ENCODE data around the gene CEACAM8. TPM values are rescaled to one million over a fixed set of nuclear protein-coding genes. Genes with fewer than 3 reads are reported as not detected.

Gene CEACAM8
- total and polyA plus RNA-seq, 2 donors (not counting 1 experiment from before 2014, with no cell fraction given): not detected

- TF ChIP-seq EZH2 (IDR thresholded peaks at IDR 0.05; ENCODE audit: borderline replicate concordance, insufficient read depth, low read depth, low read length, poor library complexity, severe bottlenecking): no peak
- TF ChIP-seq, protein P1, sequence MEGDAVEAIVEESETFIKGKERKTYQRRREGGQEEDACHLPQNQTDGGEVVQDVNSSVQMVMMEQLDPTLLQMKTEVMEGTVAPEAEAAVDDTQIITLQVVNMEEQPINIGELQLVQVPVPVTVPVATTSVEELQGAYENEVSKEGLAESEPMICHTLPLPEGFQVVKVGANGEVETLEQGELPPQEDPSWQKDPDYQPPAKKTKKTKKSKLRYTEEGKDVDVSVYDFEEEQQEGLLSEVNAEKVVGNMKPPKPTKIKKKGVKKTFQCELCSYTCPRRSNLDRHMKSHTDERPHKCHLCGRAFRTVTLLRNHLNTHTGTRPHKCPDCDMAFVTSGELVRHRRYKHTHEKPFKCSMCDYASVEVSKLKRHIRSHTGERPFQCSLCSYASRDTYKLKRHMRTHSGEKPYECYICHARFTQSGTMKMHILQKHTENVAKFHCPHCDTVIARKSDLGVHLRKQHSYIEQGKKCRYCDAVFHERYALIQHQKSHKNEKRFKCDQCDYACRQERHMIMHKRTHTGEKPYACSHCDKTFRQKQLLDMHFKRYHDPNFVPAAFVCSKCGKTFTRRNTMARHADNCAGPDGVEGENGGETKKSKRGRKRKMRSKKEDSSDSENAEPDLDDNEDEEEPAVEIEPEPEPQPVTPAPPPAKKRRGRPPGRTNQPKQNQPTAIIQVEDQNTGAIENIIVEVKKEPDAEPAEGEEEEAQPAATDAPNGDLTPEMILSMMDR (IDR thresholded peaks at IDR 0.05): no peak
- 75% methylated on average over 1 of the region's 2 CpGs for WGBS (ENCODE audit: insufficient coverage)
- Histone ChIP-seq H2AFZ (ENCODE audit: insufficient read depth, low read depth, low read length, poor library complexity, severe bottlenecking) (no peak overlapping the region), H3K27ac (ENCODE audit: low read length in 2 of 2) (no peak overlapping the region), H3K9me3 (ENCODE audit: control extremely low read depth in 1 of 3, control insufficient read depth in 2 of 3, insufficient read depth in 1 of 3, low read length in 2 of 3) (no peaks in the 10 kb centered on the region), H3K4me1 (ENCODE audit: control insufficient read depth in 2 of 2, insufficient read depth in 2 of 2, low read length in 2 of 2) (peaks cover 0 to 1% of the 10 kb centered on the region in 2 donors), H3K79me2 (ENCODE audit: control insufficient read depth, insufficient read depth, low read length) (no peaks in the 10 kb centered on the region), H4K20me1 (ENCODE audit: control insufficient read depth, insufficient read depth, low read length, poor library complexity, severe bottlenecking) (no peaks in the 10 kb centered on the region), H3K9ac (ENCODE audit: low read length) (no peak overlapping the region), H3K36me3 (replicated peaks in 1 of 2; ENCODE audit: control extremely low read depth in 1 of 2, control insufficient read depth in 1 of 2, extremely low read depth in 1 of 2, insufficient read depth in 2 of 2, low read length in 1 of 2) (no peaks in the 10 kb centered on the region), H3K4me2 (replicated peaks; ENCODE audit: low read depth, low read length, poor library complexity, severe bottlenecking) (no peak overlapping the region), H3K4me3 (ENCODE audit: control extremely low read depth in 1 of 5, extremely low read depth in 1 of 5, insufficient read depth in 1 of 5, low read depth in 2 of 5, low read length in 4 of 5) (no peak overlapping the region), H3K27me3 (replicated peaks in 1 of 4; ENCODE audit: control extremely low read depth in 1 of 4, control insufficient read depth in 3 of 4, insufficient read depth in 4 of 4, low read length in 3 of 4) (peaks cover 0 to 12% (median 0%) of the 10 kb centered on the region in 4 experiments)
- no peak for ATAC-seq (ENCODE audit: low read depth)
- Mint-ChIP-seq H3K27ac (no peak overlapping the region), H3K4me1 (peaks cover 3% of the 10 kb centered on the region), H3K27me3 (peaks cover 34% of the 10 kb centered on the region), H3K4me3 (no peak overlapping the region), H3K9me3 (ENCODE audit: insufficient read depth) (no peaks in the 10 kb centered on the region)
- DNase-seq: no peak
- ChIA-PET CTCF (interaction anchor here (1.0 to 9.1 kb wide), 4 partner anchors 35 to 118 kb away, joined by 3 to 130 read pairs (median 4); partner anchors contain the start of gene CEACAM8), POLR2A (no interaction called here)
- intact Hi-C loops (cut with micrococcal nuclease): no loop called here
Measured at GRCh38 chr19:42561512-42561911, 33.2 kb downstream of the CEACAM8 start.

- no peak overlapping the region for H3K27ac Mint-ChIP-seq
- H3K4me3 Mint-ChIP-seq: no peak overlapping the region
Measured at GRCh38 chr19:42560731-42561130, 34.0 kb downstream of the CEACAM8 start.

More at GRCh38 chr19:42560731-42561130, 34.0 kb downstream of the CEACAM8 start:
- no peak for ATAC-seq (ENCODE audit: low read depth)
- Mint-ChIP-seq H3K4me1 (peaks cover 5% of the 10 kb centered on the region), H3K9me3 (ENCODE audit: insufficient read depth) (no peaks in the 10 kb centered on the region), H3K27me3 (peaks cover 38% of the 10 kb centered on the region)
- H3K27me3 ChIP-seq (replicated peaks in 1 of 4; ENCODE audit: control extremely low read depth in 1 of 4, control insufficient read depth in 3 of 4, insufficient read depth in 4 of 4, low read length in 3 of 4): peaks cover 0 to 12% (median 0%) of the 10 kb centered on the region in 4 experiments
- no peak overlapping the region for H3K27ac ChIP-seq (ENCODE audit: low read length in 2 of 2)
- H3K9ac ChIP-seq (ENCODE audit: low read length): no peak overlapping the region
- H2AFZ ChIP-seq (ENCODE audit: insufficient read depth, low read depth, low read length, poor library complexity, severe bottlenecking): no peak overlapping the region
- intact Hi-C loops (cut with micrococcal nuclease): no loop called here
- ChIA-PET CTCF (no interaction called here), POLR2A (no interaction called here)
- no peaks in the 10 kb centered on the region for H3K36me3 ChIP-seq (replicated peaks in 1 of 2; ENCODE audit: control extremely low read depth in 1 of 2, control insufficient read depth in 1 of 2, extremely low read depth in 1 of 2, insufficient read depth in 2 of 2, low read length in 1 of 2)
- 92% methylated on average over 1 of the region's 4 CpGs for WGBS (ENCODE audit: insufficient coverage)
- H3K9me3 ChIP-seq (ENCODE audit: control extremely low read depth in 1 of 3, control insufficient read depth in 2 of 3, insufficient read depth in 1 of 3, low read length in 2 of 3): no peaks in the 10 kb centered on the region
- peaks cover 6 to 7% of the 10 kb centered on the region in 2 donors for H3K4me1 ChIP-seq (ENCODE audit: control insufficient read depth in 2 of 2, insufficient read depth in 2 of 2, low read length in 2 of 2)
- H3K4me2 ChIP-seq (replicated peaks; ENCODE audit: low read depth, low read length, poor library complexity, severe bottlenecking): no peak overlapping the region
- H4K20me1 ChIP-seq (ENCODE audit: control insufficient read depth, insufficient read depth, low read length, poor library complexity, severe bottlenecking): no peaks in the 10 kb centered on the region
- no peaks in the 10 kb centered on the region for H3K79me2 ChIP-seq (ENCODE audit: control insufficient read depth, insufficient read depth, low read length)
- DNase-seq: no peak
- TF ChIP-seq EZH2 (IDR thresholded peaks at IDR 0.05; ENCODE audit: borderline replicate concordance, insufficient read depth, low read depth, low read length, poor library complexity, severe bottlenecking): no peak
- TF ChIP-seq, protein P1 (IDR thresholded peaks at IDR 0.05): no peak
- no peak overlapping the region for H3K4me3 ChIP-seq (ENCODE audit: control extremely low read depth in 1 of 5, extremely low read depth in 1 of 5, insufficient read depth in 1 of 5, low read depth in 2 of 5, low read length in 4 of 5)

All from B cell (primary cell).